Upper lobe of right lung (tissue), 1 donor: ENCODE data around the gene SYNE1. TPM values are rescaled to one million over a fixed set of nuclear protein-coding genes. Genes with fewer than 3 reads are reported as not detected.

ENCODE experiments used
- ATAC-seq: fragments of 200-7000 bp; cut with Tn5 transposase; one replicate; pipeline ENCODE4 v1.9.1; 2020; ENCODE audit warnings: mild to moderate bottlenecking, moderate library complexity
- DNase-seq: peaks from one replicate; pipeline ENCODE4 v3.0.0-alpha.2; 2020
- H3K27ac ChIP-seq: fragments of 200-600 bp; one replicate; pipeline ENCODE4 v1.8.0; 2022
- H3K27me3 ChIP-seq: fragments of 200-600 bp; one replicate; pipeline ENCODE4 v1.8.0; 2022; ENCODE audit warnings: mild to moderate bottlenecking
- H3K36me3 ChIP-seq: fragments of 200-600 bp; one replicate; pipeline ENCODE4 v1.8.0; 2022
- H3K4me1 ChIP-seq: fragments of 200-600 bp; one replicate; pipeline ENCODE4 v1.8.0; 2022
- H3K4me3 ChIP-seq: fragments of 200-600 bp; one replicate; pipeline ENCODE4 v1.8.0; 2022; ENCODE audit warnings: mild to moderate bottlenecking
- H3K9me3 ChIP-seq: fragments of 200-600 bp; one replicate; pipeline ENCODE4 v1.8.0; 2022
- intact Hi-C: fragments of 100-400 bp; cut with DNase I; formaldehyde crosslinking; loops from one replicate; pipeline ENCODE4 v1.11.0; 2022
- total RNA-seq: library from RNA; stranded (reverse); fragmentation: NEBNext Ultra II Directional; extraction: Animal tissue kit (Norgen Biotek cat#: 25700); gene quantifications from one replicate; pipeline ENCODE4 v1.2.1, GENCODE V29; 2021
- TF ChIP-seq, protein P1 (sequence below): fragments of 200-600 bp; IDR thresholded peaks from one replicate; pipeline ENCODE4 v1.8.0; 2022; ENCODE audit warnings: antibody characterized with exemption
- donor health status: DM: no; HTN: yes; CAD: no; lungs with severe emphysema.

Gene SYNE1
- total RNA-seq, 1 donor from 2014 or later, result 168 TPM

DNA sequence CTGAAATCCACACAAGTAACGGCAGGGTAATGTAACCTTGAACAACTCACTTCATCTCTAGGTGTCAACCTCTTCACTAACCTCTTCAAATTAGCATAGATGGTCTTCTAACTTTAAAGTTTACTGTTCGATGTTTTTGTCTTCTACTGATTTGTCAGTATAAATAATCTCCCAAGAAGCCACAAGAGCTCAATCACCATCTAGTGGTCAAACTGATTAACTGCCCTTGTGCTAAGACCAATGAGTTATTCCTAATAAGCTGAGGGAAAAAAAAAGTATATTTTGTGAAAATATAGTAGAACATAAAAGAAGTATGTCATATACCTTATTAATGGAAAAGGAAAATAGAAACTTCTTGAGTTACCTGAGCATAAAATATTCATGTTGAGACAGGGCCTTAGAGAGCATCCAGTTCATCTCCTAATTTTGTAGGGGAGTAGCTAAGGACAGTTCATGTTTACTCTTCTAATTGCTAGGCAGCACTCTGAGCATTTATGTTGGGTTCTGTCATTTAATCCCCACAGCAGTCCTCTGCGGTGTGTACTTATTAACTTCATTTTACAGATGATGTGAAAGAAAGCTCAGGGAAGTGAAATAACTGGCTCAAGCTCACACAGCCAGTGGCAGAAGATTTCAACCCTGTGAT lies 512.6 kb downstream of the SYNE1 start:
- no peak for DNase-seq

DNA sequence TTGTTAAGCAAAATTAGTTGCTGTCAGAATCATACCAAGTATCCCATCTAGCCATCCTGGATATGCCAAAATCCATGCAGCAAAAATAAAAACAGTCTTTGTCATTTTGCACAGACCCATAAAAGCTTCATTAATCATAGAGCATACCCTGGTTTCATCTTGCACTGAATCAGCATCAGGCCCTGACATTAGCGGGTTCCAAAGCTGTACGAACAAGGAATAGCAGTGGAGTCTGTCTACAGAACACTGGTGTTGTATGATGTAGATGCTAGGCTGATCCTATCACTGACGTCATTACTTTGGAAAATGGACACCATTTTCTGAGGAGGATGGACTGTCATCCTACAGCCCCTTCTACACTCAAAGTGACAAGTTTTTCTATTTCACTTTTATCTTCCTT lies 514.1 kb downstream of the SYNE1 start:
- Histone ChIP-seq H3K36me3 (peaks cover 51% of the 10 kb centered on the region), H3K27ac (no peak overlapping the region), H3K4me1 (no peaks in the 10 kb centered on the region), H3K27me3 (no peaks in the 10 kb centered on the region), H3K4me3 (no peak overlapping the region), H3K9me3 (no peaks in the 10 kb centered on the region)
- ATAC-seq (no peak), DNase-seq (no peak)
- intact Hi-C loops, result no loop called here
- TF ChIP-seq, protein P1, sequence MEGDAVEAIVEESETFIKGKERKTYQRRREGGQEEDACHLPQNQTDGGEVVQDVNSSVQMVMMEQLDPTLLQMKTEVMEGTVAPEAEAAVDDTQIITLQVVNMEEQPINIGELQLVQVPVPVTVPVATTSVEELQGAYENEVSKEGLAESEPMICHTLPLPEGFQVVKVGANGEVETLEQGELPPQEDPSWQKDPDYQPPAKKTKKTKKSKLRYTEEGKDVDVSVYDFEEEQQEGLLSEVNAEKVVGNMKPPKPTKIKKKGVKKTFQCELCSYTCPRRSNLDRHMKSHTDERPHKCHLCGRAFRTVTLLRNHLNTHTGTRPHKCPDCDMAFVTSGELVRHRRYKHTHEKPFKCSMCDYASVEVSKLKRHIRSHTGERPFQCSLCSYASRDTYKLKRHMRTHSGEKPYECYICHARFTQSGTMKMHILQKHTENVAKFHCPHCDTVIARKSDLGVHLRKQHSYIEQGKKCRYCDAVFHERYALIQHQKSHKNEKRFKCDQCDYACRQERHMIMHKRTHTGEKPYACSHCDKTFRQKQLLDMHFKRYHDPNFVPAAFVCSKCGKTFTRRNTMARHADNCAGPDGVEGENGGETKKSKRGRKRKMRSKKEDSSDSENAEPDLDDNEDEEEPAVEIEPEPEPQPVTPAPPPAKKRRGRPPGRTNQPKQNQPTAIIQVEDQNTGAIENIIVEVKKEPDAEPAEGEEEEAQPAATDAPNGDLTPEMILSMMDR, result no peak

More for the DNA sequence above, 512.6 kb downstream of the SYNE1 start:
- intact Hi-C loops, result no loop called here
- ATAC-seq, result peak; percentile 77
- TF ChIP-seq, protein P1, result peak; percentile 80
- H3K36me3 ChIP-seq, result peaks cover 57% of the 10 kb centered on the region
- H3K27me3 ChIP-seq, result no peaks in the 10 kb centered on the region
- H3K4me1 ChIP-seq, result peaks cover 4% of the 10 kb centered on the region
- no peak overlapping the region for H3K27ac ChIP-seq
- H3K4me3 ChIP-seq, result no peak overlapping the region
- no peaks in the 10 kb centered on the region for H3K9me3 ChIP-seq

DNA sequence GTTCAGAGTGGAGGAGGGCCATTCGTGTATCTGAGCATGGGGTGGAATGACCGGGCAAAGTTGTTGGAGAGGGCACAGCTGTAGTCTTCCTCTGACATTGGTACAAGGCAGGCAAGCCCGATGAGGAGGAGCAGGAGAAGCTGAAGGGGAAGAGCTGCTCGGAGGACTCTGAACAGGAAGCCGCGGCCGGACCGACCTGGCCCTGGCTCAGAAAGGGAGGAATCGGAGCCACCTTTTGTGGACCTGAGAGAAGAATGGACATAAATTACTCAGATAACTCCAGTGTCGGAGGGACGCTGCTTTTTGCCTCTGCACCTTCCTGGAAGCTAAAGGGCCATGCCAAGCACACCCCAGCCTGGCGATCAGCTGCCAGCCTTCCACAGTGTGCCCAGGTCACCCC lies 514.7 kb downstream of the SYNE1 start:
- Histone ChIP-seq H3K27me3 (no peaks in the 10 kb centered on the region), H3K36me3 (peaks cover 45% of the 10 kb centered on the region), H3K4me1 (no peaks in the 10 kb centered on the region), H3K27ac (no peak overlapping the region), H3K4me3 (no peak overlapping the region), H3K9me3 (no peaks in the 10 kb centered on the region)
- TF ChIP-seq, protein P1, result no peak
- ATAC-seq, result no peak
- intact Hi-C loops, result no loop called here
- no peak for DNase-seq

DNA sequence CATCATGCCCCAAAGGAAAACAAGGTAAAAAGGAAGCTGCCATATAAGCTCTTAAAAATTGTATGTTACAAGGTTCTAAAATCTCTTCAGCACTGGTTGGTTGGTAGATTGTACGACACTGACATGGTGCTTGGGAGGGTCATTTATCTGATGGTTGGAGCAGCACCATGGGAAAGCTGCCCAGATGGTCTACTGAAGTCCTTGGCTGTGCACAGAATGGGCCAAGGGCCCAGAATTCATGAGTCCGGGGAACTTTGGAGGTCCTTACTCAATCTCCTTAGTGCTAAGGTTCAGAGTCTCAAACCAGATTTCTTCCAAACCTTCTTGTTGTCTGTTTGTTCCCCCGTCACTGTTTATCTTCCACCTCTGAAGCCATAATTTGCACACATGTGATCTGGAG lies 515.3 kb downstream of the SYNE1 start:
- intact Hi-C loops, result no loop called here
- Histone ChIP-seq H3K27ac (no peak overlapping the region), H3K27me3 (no peaks in the 10 kb centered on the region), H3K36me3 (peaks cover 42% of the 10 kb centered on the region), H3K4me3 (no peak overlapping the region), H3K9me3 (no peaks in the 10 kb centered on the region), H3K4me1 (no peaks in the 10 kb centered on the region)
- ATAC-seq, result no peak
- TF ChIP-seq, protein P1, result no peak
- DNase-seq, result no peak

DNA sequence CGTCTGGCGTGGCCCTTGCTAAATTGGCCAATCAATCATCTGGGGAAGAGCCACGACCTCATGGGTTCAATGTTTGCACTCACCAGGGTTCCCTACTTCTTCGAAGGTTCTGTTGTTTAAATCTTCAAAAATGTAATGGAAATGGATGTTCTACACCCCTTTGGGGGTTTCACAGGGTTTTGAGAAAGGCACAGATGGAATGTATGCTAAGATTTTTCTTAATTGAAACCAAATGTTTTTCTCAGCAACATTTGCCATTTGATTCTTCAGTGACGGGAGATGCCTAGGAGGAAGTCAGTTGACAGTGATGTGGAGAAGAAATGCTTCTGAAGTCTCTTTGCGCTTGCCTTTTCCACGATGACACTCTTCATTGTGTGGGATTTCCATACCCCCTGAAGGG lies 517.3 kb downstream of the SYNE1 start:
- DNase-seq (no peak), ATAC-seq (no peak)
- H3K9me3 ChIP-seq, result no peaks in the 10 kb centered on the region
- intact Hi-C loops, result no loop called here
- TF ChIP-seq, protein P1, result no peak
- H3K27me3 ChIP-seq, result no peaks in the 10 kb centered on the region
- no peak overlapping the region for H3K4me3 ChIP-seq
- H3K27ac ChIP-seq, result no peak overlapping the region
- peaks cover 39% of the 10 kb centered on the region for H3K36me3 ChIP-seq
- no peaks in the 10 kb centered on the region for H3K4me1 ChIP-seq

DNA sequence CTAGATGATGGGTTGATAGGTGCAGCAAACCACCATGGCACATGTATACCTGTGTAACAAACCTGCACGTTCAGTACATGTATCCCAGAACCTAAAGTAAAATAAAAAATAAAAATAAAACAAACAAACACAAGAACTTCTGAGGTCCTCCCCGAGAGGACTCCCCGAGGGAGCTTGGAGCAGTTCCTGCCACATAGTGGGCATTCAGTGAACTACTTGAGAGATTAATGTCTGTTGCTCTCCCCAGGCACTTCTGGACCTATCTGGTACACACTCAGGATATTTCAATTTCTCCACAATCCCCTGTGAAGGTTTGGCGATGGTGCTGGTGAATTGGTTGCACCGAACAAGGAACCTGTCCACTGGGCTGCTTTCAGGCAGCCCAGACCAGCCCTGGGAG lies 518.5 kb downstream of the SYNE1 start:
- Histone ChIP-seq H3K27me3 (no peaks in the 10 kb centered on the region), H3K4me3 (no peak overlapping the region), H3K36me3 (peaks cover 37% of the 10 kb centered on the region), H3K9me3 (no peaks in the 10 kb centered on the region), H3K4me1 (no peaks in the 10 kb centered on the region), H3K27ac (no peak overlapping the region)
- no peak for DNase-seq
- peak; percentile 61 for ATAC-seq
- intact Hi-C loops, result no loop called here
- TF ChIP-seq, protein P1, result no peak
